ENCODE data around the gene RBMS1. TPM values are rescaled to one million over a fixed set of nuclear protein-coding genes. Genes with fewer than 3 reads are reported as not detected.

The RBMS1 gene
- total and polyA plus RNA-seq, 7 donors = 4.4 to 91.8 (median 69.2) TPM

DNA sequence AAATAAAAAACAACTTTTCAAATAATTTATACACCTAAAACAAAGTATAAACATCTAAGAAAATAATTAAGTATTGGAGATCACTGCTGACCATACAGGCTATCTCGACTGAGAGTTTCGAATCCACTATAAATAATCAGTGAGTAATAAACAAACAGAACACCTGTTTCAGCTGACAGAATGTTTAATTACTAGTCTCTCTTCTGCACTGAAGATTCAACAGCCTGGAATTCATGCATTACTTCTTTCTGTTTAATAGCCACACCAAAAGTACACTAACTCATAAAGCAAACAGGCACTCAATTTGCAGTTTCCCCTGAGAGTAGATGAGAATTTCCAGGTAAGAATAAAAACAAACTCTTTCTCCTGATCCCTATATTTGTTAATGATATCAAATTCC lies 138.5 kb downstream of the RBMS1 start:
- DNase-seq = no peak
- H3K36me3 ChIP-seq = no peaks in the 10 kb centered on the region
- H3K27ac ChIP-seq = peak overlapping the region in 3 of 4 donors; percentile 55 to 77 (median 76)

DNA sequence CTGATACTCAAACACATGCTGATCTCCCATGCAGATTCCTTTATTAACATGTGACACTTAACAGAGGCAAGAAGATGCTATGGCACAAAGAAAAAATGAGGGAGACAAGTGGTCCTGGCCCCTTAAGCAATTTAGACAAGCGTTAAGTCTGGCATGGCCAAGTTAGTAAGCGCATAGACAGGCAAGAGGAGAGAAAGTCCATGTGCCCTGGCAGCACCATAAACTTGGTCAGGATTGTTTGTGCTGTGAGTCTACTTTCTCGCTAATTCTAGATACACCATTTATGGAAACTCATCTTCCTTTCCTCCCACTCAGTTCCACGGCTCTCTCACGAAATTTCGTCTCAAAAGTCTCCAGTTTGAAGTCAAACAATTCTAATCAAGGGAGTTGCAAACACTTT lies 138.9 kb downstream of the RBMS1 start:
- Histone ChIP-seq H3K36me3 (no peaks in the 10 kb centered on the region), H3K27me3 (no peaks in the 10 kb centered on the region), H3K4me1 (peaks cover 0 to 79% (median 71%) of the 10 kb centered on the region in 4 donors), H3K4me3 (peak overlapping the region in 1 of 4 donors; percentile 8), H3K9me3 (no peaks in the 10 kb centered on the region), H3K27ac (peak overlapping the region in 3 of 4 donors; percentile 55 to 77 (median 76))
- TF ChIP-seq POLR2A (IDR thresholded peaks at IDR 0.05) (no peak), POLR2AphosphoS5 (IDR thresholded peaks at IDR 0.05) (peak in 3 of 4 donors; percentile 44 to 63 (median 62))
- 74 to 81% methylated on average over 6 of the region's 6 CpGs for WGBS, 2 donors
- intact Hi-C loops (cut with DNase I) = loop anchor here (5.0 kb wide), 1 partner anchor 43 kb away; no protein-coding TSS in a partner anchor
- DNase-seq = no peak

More for the DNA sequence above, 138.5 kb downstream of the RBMS1 start:
- Histone ChIP-seq H3K27me3 (no peaks in the 10 kb centered on the region), H3K4me3 (peak overlapping the region in 1 of 4 donors; percentile 8), H3K4me1 (peaks cover 0 to 75% (median 69%) of the 10 kb centered on the region in 4 donors), H3K9me3 (no peaks in the 10 kb centered on the region)
- TF ChIP-seq POLR2AphosphoS5 (IDR thresholded peaks at IDR 0.05) (no peak), POLR2A (IDR thresholded peaks at IDR 0.05) (no peak), EP300 (IDR thresholded peaks at IDR 0.05) (no peak)
- TF ChIP-seq, protein P1, sequence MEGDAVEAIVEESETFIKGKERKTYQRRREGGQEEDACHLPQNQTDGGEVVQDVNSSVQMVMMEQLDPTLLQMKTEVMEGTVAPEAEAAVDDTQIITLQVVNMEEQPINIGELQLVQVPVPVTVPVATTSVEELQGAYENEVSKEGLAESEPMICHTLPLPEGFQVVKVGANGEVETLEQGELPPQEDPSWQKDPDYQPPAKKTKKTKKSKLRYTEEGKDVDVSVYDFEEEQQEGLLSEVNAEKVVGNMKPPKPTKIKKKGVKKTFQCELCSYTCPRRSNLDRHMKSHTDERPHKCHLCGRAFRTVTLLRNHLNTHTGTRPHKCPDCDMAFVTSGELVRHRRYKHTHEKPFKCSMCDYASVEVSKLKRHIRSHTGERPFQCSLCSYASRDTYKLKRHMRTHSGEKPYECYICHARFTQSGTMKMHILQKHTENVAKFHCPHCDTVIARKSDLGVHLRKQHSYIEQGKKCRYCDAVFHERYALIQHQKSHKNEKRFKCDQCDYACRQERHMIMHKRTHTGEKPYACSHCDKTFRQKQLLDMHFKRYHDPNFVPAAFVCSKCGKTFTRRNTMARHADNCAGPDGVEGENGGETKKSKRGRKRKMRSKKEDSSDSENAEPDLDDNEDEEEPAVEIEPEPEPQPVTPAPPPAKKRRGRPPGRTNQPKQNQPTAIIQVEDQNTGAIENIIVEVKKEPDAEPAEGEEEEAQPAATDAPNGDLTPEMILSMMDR (IDR thresholded peaks at IDR 0.05) = no peak
- 59 to 65% methylated on average over 2 of the region's 2 CpGs for WGBS, 2 donors
- intact Hi-C loops (cut with DNase I) = no loop called here

DNA sequence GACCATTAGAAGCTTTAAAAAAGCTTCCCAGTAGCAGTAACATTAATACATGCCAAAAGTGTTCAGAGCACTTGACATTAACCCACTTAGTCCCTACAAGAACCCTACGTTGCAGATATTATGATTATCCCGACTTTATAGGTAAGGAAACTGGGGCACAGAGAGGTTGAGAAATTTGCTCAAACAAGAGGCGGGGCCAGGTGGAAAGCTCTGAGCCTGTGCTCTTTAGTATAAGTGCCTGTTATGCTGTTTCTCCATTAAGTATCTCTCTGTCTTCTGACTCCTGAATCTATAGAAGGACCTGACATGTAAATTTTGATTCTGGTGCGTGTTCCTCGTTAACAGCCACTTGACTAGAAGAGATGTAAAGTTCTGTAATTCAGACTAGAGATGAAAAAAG lies 139.8 kb downstream of the RBMS1 start:
- H3K27me3 ChIP-seq = no peaks in the 10 kb centered on the region
- intact Hi-C loops (cut with DNase I) = loop anchor here (5.0 kb wide), 1 partner anchor 43 kb away; no protein-coding TSS in a partner anchor
- H3K9me3 ChIP-seq = no peaks in the 10 kb centered on the region
- no peak for TF ChIP-seq EP300 (IDR thresholded peaks at IDR 0.05)
- TF ChIP-seq, protein P1 (IDR thresholded peaks at IDR 0.05) = no peak
- TF ChIP-seq POLR2AphosphoS5 (IDR thresholded peaks at IDR 0.05) = no peak
- no peak for TF ChIP-seq POLR2A (IDR thresholded peaks at IDR 0.05)
- H3K4me1 ChIP-seq = peaks cover 0 to 85% (median 79%) of the 10 kb centered on the region in 4 donors
- H3K4me3 ChIP-seq = no peak overlapping the region
- peak overlapping the region in 3 of 4 donors; percentile 55 to 77 (median 76) for H3K27ac ChIP-seq
- no peaks in the 10 kb centered on the region for H3K36me3 ChIP-seq
- 85 to 88% methylated on average over 5 of the region's 5 CpGs for WGBS, 2 donors
- no peak for DNase-seq

- Histone ChIP-seq H3K27me3 (no peaks in the 10 kb centered on the region), H3K4me3 (no peak overlapping the region), H3K36me3 (no peaks in the 10 kb centered on the region), H3K4me1 (peaks cover 0 to 91% (median 84%) of the 10 kb centered on the region in 4 donors), H3K27ac (peak overlapping the region in 3 of 4 donors; percentile 55 to 77 (median 76)), H3K9me3 (no peaks in the 10 kb centered on the region)
- TF ChIP-seq, protein P1 (IDR thresholded peaks at IDR 0.05) = no peak
- TF ChIP-seq EP300 (IDR thresholded peaks at IDR 0.05) (no peak), POLR2AphosphoS5 (IDR thresholded peaks at IDR 0.05) (no peak), POLR2A (IDR thresholded peaks at IDR 0.05) (no peak)
- intact Hi-C loops (cut with DNase I) = loop anchor here (5.0 kb wide), 1 partner anchor 44 kb away; no protein-coding TSS in a partner anchor
- 57 to 65% methylated on average over 1 of the region's 1 CpG for WGBS, 2 donors
- no peak for DNase-seq
Measured at GRCh38 chr2:160353166-160353565, 140.4 kb downstream of the RBMS1 start.

DNA sequence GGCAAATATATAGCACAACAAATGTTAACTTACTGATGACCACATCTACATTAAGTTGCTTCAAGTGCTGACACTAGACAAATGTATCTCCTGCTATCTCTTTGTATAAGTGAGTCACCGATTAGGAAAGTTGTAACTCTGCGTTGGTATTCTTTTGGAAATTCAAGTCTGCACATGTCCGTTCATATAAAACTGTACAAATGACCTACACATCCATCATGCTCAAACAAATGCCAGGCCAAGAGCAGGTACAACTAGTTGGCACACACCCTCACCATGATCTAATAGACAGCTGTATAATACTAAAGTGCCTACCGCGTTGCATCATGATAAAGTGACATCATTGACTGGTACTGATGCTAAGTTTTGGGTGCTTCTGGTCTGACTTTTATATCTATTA lies 141.1 kb downstream of the RBMS1 start:
- Histone ChIP-seq H3K4me3 (no peak overlapping the region), H3K27ac (peak overlapping the region in 3 of 4 donors; percentile 52 to 77 (median 76)), H3K9me3 (no peaks in the 10 kb centered on the region), H3K36me3 (no peaks in the 10 kb centered on the region), H3K4me1 (peaks cover 0 to 90% (median 87%) of the 10 kb centered on the region in 4 donors), H3K27me3 (no peaks in the 10 kb centered on the region)
- WGBS, 2 donors = 63 to 95% methylated on average over 5 of the region's 5 CpGs
- DNase-seq = no peak
- intact Hi-C loops (cut with DNase I) = loop anchor here (5.0 kb wide), 1 partner anchor 45 kb away; no protein-coding TSS in a partner anchor
- TF ChIP-seq EP300 (IDR thresholded peaks at IDR 0.05) (no peak), POLR2A (IDR thresholded peaks at IDR 0.05) (no peak), POLR2AphosphoS5 (IDR thresholded peaks at IDR 0.05) (peak in 1 of 4 donors; percentile 9)
- TF ChIP-seq, protein P1 (IDR thresholded peaks at IDR 0.05) = no peak

All from sigmoid colon (tissue), 7 donors.